Measurements from ENCODE around the gene CXCL16.
A peak's percentile ranks its signal among the peaks of the same experiment; 100 is the strongest.

GRCh38 chr17:4709794-4710692 lies 29.7 kb downstream of the CXCL16 start, which contains the start of gene ARRB2:
- peak; percentile 40 for TF ChIP-seq CTCF (IDR thresholded peaks at IDR 0.05; ENCODE audit: insufficient read depth, low read depth, low read length)
- TF ChIP-seq EZH2 (IDR thresholded peaks at IDR 0.05; ENCODE audit: insufficient read depth, low read length), result no peak

Measured in astrocyte (in vitro differentiated cells and primary cell).